Uterus (tissue), 4 donors: ENCODE measurements around the gene SLC25A39. TPM values are rescaled to one million over a fixed set of nuclear protein-coding genes. Genes with fewer than 3 reads are reported as not detected.

Experiments used
- DNase-seq, 2 donors: peaks; one replicate each; pipeline ENCODE4 v3.0.0-alpha.2; 2019 to 2020
- H3K27ac ChIP-seq, 2 donors: fragments of 200-600 bp; sonication (generic); 1 replicate in 1 of 2; 2 replicates in 1 of 2; pipeline ENCODE4 v1.5.1; 2016 to 2018
- H3K27me3 ChIP-seq, 2 donors: fragments of 200-600 bp; sonication (generic); one replicate each; pipeline ENCODE4 v1.5.1; 2018 to 2019; ENCODE audit warnings: control low read depth in 1 of 2
- H3K36me3 ChIP-seq, 2 donors: fragments of 200-600 bp; sonication (generic); one replicate each; pipeline ENCODE4 v1.5.1; 2019; ENCODE audit warnings: control low read depth in 1 of 2
- H3K4me1 ChIP-seq, 2 donors: fragments of 200-600 bp; sonication (generic); one replicate each; pipeline ENCODE4 v1.5.1; 2018 to 2019; ENCODE audit warnings: control low read depth in 1 of 2
- H3K4me3 ChIP-seq, 2 donors: fragments of 200-600 bp; sonication (generic); 1 replicate in 1 of 2; 2 replicates in 1 of 2; pipeline ENCODE4 v1.5.1; 2018 to 2019; ENCODE audit warnings: mild to moderate bottlenecking in 1 of 2
- H3K9me3 ChIP-seq, 2 donors: fragments of 200-600 bp; sonication (generic); one replicate each; pipeline ENCODE4 v1.5.1; 2019; ENCODE audit warnings: control low read depth in 1 of 2
- POLR2A ChIP-seq, 2 donors: fragments of 450-650 bp; IDR thresholded peaks; one replicate each; pipeline ENCODE4 v1.6.1; 2016; ENCODE audit warnings: antibody characterized with exemption in 2 of 2, mild to moderate bottlenecking in 1 of 2, moderate library complexity in 1 of 2
- intact Hi-C: fragments of 100-400 bp; cut with DNase I; formaldehyde crosslinking; loops from one replicate; pipeline ENCODE4 v1.15.1; 2023; ENCODE audit warnings: low total_unique reads
- total RNA-seq, 4 donors: library from RNA; depleted of rRNA in 3 of 4; stranded (reverse); fragments of >200 nt in 3 of 4; gene quantifications; one replicate each; pipeline versions ENCODE4 v1.1.0 to v1.2.4, GENCODE V29; 2014 to 2023
- TF ChIP-seq, protein P1 (sequence below), 4 experiments: fragments of 200-600 bp in 2 of 4; fragments of 450-650 bp in 2 of 4; sonication (generic) in 2 of 4; IDR thresholded peaks; one replicate each; pipeline ENCODE4 v1.5.1; 2016 to 2019; ENCODE audit warnings: antibody characterized with exemption in 4 of 4, mild to moderate bottlenecking in 2 of 4, moderate library complexity in 1 of 4
- donor health status: DM: yes; HTN: yes; CAD: no.

Gene SLC25A39
- total RNA-seq, 4 donors from 2014 or later: 41.9 to 77.6 (median 50.7) TPM

- intact Hi-C loops: no loop called here
- no peaks in the 10 kb centered on the region for H3K27me3 ChIP-seq
- no peak overlapping the region for H3K27ac ChIP-seq
- H3K9me3 ChIP-seq: no peaks in the 10 kb centered on the region
- H3K36me3 ChIP-seq: no peaks in the 10 kb centered on the region
- no peak overlapping the region for H3K4me3 ChIP-seq
- TF ChIP-seq, protein P1, sequence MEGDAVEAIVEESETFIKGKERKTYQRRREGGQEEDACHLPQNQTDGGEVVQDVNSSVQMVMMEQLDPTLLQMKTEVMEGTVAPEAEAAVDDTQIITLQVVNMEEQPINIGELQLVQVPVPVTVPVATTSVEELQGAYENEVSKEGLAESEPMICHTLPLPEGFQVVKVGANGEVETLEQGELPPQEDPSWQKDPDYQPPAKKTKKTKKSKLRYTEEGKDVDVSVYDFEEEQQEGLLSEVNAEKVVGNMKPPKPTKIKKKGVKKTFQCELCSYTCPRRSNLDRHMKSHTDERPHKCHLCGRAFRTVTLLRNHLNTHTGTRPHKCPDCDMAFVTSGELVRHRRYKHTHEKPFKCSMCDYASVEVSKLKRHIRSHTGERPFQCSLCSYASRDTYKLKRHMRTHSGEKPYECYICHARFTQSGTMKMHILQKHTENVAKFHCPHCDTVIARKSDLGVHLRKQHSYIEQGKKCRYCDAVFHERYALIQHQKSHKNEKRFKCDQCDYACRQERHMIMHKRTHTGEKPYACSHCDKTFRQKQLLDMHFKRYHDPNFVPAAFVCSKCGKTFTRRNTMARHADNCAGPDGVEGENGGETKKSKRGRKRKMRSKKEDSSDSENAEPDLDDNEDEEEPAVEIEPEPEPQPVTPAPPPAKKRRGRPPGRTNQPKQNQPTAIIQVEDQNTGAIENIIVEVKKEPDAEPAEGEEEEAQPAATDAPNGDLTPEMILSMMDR (IDR thresholded peaks at IDR 0.05): no peak
- TF ChIP-seq POLR2A (IDR thresholded peaks at IDR 0.05): no peak
- DNase-seq: peak; percentile 73 to 76
- H3K4me1 ChIP-seq: peaks cover 4 to 7% of the 10 kb centered on the region in 2 donors
Measured at GRCh38 chr17:44360826-44361225, 36.2 kb upstream of the SLC25A39 start.

DNA sequence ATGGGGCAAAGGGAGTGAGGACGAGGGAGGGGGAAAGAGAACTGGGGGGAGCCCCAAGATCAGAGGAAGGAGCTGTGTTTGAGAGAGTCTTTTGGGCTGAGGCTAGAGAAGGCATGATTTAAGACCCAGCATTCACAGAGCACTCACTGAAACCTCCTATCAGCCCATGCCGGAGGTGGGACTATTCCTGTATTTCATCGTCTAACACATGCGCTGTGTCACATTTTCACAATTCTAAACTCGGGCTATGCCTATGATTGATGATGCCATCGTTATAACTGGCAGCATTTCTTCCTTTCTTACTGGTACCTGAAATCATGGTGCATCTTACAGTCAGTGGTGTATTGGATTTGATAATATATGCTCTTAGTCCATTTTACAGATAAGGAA is 35.5 kb upstream of the SLC25A39 start:
- H3K27ac ChIP-seq: no peak overlapping the region
- DNase-seq: no peak
- no peak for TF ChIP-seq POLR2A (IDR thresholded peaks at IDR 0.05)
- TF ChIP-seq, protein P1 (IDR thresholded peaks at IDR 0.05): no peak
- H3K27me3 ChIP-seq: no peaks in the 10 kb centered on the region
- H3K4me3 ChIP-seq: no peak overlapping the region
- intact Hi-C loops: no loop called here
- H3K9me3 ChIP-seq: no peaks in the 10 kb centered on the region
- peaks cover 4 to 7% of the 10 kb centered on the region in 2 donors for H3K4me1 ChIP-seq
- no peaks in the 10 kb centered on the region for H3K36me3 ChIP-seq

DNA sequence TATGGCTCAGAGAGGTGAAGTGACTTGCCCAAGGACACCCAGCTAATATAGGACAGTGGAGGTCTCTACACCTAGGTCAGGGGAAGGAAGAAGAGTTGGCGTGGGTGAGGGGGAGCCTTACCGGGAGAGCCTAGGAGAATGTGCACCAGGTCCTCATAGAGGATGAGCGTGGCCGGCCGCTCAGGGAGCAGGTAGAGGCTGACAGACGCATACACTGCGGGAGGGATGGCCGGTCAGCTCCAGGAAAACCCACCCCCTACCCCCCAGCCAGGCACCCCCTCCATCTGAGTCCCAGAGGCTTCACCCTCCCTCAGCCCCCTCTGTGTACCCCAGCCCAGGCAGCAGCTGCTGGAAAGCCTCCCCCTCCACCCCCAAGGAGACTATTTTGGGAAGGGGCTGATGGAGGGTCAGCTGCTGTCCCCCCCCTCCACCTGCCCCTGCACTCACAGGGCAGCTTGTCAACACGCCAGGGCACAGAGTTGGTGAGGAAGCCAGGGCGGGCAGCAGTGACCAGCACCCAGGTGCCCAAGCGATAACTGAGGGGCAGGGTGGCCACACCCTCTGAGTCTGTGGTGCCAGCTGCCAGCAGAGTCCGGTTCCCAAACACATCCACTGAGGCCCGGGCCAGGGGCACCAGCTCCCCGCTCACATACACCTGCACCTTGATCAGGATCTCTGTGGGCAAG is 35.0 kb upstream of the SLC25A39 start:
- Histone ChIP-seq H3K9me3 (no peaks in the 10 kb centered on the region), H3K4me3 (no peak overlapping the region), H3K27ac (no peak overlapping the region), H3K4me1 (peaks cover 4 to 7% of the 10 kb centered on the region in 2 donors), H3K36me3 (no peaks in the 10 kb centered on the region), H3K27me3 (no peaks in the 10 kb centered on the region)
- DNase-seq: no peak
- TF ChIP-seq POLR2A (IDR thresholded peaks at IDR 0.05): no peak
- TF ChIP-seq, protein P1 (IDR thresholded peaks at IDR 0.05): no peak
- intact Hi-C loops: no loop called here

DNA sequence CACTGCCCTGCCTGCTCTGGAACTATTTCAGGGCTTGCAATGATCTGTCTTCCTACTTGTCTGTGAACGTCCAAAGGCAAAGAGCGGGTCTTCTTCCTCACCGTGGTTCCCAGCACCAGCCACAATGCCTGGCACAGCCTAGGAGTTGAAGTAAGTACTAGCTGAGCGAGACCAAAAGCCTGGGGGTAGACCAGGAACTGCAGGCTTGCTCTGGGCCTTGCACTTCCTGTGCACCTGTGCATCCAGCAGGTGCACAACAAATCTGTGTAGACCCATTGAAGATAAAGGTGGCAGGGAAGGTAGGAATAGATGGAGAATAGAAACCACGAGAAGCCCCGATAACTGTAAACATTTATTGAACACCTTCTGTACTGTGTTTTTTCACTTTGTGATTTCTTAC is 34.4 kb upstream of the SLC25A39 start:
- Histone ChIP-seq H3K4me3 (no peak overlapping the region), H3K4me1 (peaks cover 4 to 7% of the 10 kb centered on the region in 2 donors), H3K27me3 (no peaks in the 10 kb centered on the region), H3K36me3 (no peaks in the 10 kb centered on the region), H3K27ac (no peak overlapping the region), H3K9me3 (no peaks in the 10 kb centered on the region)
- intact Hi-C loops: no loop called here
- DNase-seq: no peak
- TF ChIP-seq, protein P1 (IDR thresholded peaks at IDR 0.05): no peak
- TF ChIP-seq POLR2A (IDR thresholded peaks at IDR 0.05): no peak

GRCh38 chr17:44358066-44358465 is 33.4 kb upstream of the SLC25A39 start:
- Histone ChIP-seq H3K4me1 (peaks cover 4 to 7% of the 10 kb centered on the region in 2 donors), H3K4me3 (no peak overlapping the region), H3K27ac (no peak overlapping the region), H3K27me3 (no peaks in the 10 kb centered on the region), H3K36me3 (no peaks in the 10 kb centered on the region), H3K9me3 (no peaks in the 10 kb centered on the region)
- no peak for DNase-seq
- intact Hi-C loops: no loop called here
- TF ChIP-seq, protein P1 (IDR thresholded peaks at IDR 0.05): no peak
- no peak for TF ChIP-seq POLR2A (IDR thresholded peaks at IDR 0.05)
